GM21528 (cell line): ENCODE measurements around the gene PCDHB6.
"Not testable (repeated sequence)": the region's sequence is repeated elsewhere in the genome, so short reads cannot be mapped to it uniquely, and the experiment has no call there.

Experiments
- ATAC-seq: cut with Tn5 transposase; IDR thresholded peaks from one replicate; pipeline ENCODE4 v1.9.1; 2021; ENCODE audit warnings: mild to moderate bottlenecking, moderate library complexity; ENCODE audit not compliant: unreplicated experiment, low FRiP score

The PCDHB6 gene

DNA sequence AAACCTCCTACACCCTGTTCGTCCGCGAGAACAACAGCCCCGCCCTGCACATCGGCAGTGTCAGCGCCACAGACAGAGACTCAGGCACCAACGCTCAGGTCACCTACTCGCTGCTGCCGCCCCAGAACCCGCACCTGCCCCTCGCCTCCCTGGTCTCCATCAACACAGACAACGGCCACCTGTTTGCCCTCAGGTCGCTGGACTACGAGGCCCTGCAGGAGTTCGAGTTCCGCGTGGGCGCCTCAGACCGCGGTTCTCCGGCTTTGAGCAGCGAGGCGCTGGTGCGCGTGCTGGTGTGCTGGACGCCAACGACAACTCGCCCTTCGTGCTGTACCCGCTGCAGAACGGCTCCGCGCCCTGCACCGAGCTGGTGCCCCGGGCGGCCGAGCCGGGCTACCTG lies 7.5 kb downstream of the PCDHB6 start:
- not testable (repeated sequence) for ATAC-seq

DNA sequence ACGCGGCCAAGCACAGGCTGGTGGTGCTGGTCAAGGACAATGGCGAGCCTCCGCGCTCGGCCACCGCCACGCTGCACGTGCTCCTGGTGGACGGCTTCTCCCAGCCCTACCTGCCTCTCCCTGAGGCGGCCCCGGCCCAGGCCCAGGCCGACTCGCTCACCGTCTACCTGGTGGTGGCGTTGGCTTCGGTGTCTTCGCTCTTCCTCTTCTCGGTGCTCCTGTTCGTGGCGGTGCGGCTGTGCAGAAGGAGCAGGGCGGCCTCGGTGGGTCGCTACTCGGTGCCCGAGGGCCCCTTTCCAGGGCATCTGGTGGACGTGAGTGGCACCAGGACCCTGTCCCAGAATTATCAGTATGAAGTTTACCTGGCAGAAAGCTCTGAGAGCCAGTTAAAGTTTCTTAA lies 8.0 kb downstream of the PCDHB6 start:
- ATAC-seq, result not testable (repeated sequence)

DNA sequence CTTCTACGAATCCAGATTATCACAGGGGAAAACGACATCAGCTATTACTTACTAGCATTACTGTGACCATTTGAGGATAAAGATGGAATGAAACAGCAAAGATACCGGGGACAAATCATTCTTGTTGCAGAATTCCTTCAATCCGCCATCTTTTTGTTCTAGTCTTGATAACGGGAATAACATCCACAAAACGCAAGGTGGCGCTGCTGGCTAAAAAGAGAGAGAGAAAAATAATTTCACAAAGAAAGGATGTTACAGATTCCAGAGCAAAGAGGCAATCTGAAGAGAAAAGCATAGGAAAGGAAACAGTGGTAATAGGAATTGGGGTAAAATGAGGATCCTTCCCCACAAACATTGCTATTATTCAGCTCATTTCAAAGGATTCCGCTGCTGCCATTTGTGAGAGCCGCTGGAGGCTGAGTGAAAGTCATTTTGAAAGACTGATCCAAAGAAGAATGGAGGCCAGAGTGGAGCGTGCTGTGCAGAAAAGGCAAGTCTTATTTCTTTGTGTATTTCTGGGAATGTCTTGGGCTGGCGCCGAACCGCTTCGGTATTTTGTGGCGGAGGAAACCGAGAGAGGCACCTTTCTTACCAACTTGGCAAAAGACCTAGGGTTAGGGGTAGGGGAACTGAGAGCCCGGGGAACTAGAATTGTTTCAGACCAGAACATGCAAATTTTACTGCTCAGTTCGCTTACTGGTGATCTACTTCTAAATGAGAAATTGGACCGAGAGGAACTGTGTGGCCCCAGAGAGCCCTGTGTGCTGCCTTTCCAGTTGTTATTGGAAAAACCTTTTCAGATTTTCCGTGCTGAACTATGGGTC lies 22.7 kb downstream of the PCDHB6 start, which contains the start of gene PCDHB7:
TSS of gene PCDHB7 (plus strand) at position 264 of the 824 bp plus-strand sequence. CDS start at position 456, 192 bp downstream.
- no peak for ATAC-seq

DNA sequence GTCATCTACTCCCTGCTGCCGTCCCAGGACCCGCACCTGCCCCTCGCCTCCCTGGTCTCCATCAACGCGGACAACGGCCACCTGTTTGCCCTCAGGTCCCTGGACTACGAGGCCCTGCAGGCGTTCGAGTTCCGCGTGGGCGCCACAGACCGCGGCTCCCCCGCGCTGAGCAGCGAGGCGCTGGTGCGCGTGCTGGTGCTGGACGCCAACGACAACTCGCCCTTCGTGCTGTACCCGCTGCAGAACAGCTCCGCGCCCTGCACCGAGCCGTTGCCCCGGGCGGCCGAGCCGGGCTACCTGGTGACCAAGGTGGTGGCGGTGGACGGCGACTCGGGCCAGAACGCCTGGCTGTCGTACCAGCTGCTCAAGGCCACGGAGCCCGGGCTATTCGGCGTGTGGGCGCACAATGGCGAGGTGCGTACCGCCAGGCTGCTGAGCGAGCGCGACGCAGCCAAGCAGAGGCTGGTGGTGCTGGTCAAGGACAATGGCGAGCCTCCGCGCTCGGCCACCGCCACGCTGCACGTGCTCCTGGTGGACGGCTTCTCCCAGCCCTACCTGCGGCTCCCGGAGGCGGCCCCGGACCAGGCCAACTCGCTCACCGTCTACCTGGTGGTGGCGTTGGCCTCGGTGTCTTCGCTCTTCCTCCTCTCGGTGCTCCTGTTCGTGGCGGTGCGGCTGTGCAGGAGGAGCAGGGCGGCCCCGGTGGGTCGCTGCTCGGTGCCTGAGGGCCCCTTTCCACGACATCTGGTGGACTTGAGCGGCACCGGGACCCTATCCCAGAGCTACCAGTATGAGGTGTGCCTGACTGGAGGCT lies 24.6 kb downstream of the PCDHB6 start:
- ATAC-seq, result not testable (repeated sequence)

DNA sequence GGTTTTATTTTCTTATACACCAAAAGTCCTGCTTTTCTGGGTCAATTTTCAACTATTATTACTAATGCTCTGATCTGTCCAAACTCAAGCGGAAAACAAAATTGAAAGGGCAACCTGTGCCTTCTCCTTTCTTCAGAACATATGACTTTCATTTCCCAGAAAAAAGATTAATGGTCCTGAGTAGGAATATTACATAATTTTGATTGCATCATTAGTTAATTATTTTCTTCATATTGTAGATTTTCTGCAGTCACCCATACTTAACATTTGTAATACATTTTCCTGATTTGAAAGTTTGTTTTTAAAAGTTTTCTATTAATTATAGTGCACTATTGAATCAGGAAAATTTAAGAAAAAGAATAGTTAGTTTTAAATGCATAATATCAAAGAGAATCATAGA lies 26.1 kb downstream of the PCDHB6 start:
- no peak for ATAC-seq

DNA sequence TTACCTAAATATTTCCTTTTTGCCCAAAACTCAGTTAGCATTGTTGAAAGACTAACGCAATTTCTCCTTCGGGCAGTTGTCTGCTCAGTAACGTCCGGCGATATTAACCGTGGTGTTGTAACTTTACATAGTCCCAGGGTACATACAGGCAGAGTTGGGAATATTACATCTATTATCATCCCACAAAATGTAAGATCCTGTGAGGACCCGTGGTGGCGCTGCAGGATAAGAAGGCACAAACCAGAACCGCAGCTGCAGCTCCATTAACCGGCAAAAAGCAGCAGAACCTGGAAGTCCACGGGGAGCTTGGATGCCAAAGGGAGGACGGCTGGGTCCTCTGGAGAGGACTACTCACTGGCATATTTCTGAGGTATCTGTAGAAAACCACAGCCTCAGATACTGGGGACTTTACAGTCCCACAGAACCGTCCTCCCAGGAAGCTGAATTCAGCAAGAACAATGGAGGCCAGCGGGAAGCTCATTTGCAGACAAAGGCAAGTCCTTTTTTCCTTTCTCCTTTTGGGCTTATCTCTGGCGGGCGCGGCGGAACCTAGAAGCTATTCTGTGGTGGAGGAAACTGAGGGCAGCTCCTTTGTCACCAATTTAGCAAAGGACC lies 27.8 kb downstream of the PCDHB6 start, which contains the start of gene PCDHB8:
TSS of gene PCDHB8 (plus strand) at position 214 of the 615 bp plus-strand sequence. CDS start at position 459, 245 bp downstream.
- not testable (repeated sequence) for ATAC-seq

DNA sequence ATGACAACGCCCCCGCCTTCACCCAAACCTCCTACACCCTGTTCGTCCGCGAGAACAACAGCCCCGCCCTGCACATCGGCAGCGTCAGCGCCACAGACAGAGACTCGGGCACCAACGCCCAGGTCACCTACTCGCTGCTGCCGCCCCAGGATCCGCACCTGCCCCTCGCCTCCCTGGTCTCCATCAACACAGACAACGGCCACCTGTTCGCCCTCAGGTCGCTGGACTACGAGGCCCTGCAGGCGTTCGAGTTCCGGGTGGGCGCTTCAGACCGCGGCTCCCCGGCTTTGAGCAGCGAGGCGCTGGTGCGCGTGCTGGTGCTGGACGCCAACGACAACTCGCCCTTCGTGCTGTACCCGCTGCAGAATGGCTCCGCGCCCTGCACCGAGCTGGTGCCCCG lies 29.5 kb downstream of the PCDHB6 start:
- ATAC-seq, result not testable (repeated sequence)

DNA sequence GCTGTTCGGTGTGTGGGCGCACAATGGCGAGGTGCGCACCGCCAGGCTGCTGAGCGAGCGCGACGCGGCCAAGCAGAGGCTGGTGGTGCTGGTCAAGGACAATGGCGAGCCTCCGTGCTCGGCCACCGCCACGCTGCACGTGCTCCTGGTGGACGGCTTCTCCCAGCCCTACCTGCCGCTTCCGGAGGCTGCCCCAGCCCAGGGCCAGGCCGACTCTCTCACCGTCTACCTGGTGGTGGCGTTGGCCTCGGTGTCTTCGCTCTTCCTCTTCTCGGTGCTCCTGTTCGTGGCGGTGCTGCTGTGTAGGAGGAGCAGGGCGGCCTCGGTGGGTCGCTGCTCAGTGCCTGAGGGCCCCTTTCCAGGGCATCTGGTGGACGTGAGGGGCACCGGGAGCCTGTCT lies 30.0 kb downstream of the PCDHB6 start:
- not testable (repeated sequence) for ATAC-seq

DNA sequence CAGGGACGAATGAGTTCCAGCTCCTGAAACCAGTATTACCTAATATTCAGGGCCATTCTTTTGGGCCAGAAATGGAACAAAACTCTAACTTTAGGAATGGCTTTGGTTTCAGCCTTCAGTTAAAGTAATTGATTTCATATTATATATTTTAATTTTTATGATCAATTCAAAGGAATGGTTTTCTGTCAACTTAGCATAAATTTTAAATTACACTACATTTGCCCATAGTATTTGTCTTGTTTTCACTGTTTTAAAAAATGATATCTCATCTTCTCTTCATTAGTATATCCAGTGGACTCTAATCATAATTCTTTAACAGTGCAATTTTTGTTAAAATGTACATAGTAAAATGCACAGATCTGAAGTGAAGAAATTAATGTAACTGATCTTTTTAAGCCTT lies 30.5 kb downstream of the PCDHB6 start:
- no peak for ATAC-seq

DNA sequence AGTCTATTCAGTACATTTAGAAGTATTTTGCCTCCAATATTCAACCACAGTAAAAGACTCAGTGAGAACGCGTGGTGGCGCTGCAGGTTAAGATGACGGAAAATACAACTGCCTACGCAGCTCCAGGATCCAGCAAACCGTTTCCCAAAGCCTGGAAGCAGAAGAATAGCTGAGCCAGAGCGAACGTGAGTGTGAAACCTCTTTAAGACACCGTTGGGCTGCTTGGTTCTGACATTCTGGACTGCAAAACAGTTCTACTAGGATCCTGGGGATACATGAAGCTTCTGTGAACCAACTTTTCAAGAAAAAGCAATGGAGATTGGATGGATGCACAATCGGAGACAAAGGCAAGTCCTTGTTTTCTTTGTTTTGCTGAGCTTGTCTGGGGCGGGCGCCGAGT lies 32.4 kb downstream of the PCDHB6 start, which contains the start of gene PCDHB16:
TSS of gene PCDHB16 (plus strand) at position 140 of the 400 bp plus-strand sequence. CDS start at position 313, 173 bp downstream.
- no peak for ATAC-seq

DNA sequence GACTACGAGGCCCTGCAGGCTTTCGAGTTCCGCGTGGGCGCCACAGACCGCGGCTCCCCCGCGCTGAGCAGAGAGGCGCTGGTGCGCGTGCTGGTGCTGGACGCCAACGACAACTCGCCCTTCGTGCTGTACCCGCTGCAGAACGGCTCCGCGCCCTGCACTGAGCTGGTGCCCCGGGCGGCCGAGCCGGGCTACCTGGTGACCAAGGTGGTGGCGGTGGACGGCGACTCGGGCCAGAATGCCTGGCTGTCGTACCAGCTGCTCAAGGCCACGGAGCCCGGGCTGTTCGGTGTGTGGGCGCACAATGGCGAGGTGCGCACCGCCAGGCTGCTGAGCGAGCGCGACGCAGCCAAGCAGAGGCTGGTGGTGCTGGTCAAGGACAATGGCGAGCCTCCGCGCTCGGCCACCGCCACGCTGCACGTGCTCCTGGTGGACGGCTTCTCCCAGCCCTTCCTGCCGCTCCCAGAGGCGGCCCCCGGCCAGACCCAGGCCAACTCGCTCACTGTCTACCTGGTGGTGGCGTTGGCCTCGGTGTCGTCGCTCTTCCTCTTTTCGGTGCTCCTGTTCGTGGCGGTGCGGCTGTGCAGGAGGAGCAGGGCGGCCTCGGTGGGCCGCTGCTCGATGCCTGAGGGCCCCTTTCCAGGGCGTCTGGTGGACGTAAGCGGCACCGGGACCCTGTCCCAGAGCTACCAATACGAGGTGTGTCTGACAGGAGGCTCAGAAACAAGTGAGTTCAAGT lies 34.4 kb downstream of the PCDHB6 start:
- ATAC-seq, result not testable (repeated sequence)

DNA sequence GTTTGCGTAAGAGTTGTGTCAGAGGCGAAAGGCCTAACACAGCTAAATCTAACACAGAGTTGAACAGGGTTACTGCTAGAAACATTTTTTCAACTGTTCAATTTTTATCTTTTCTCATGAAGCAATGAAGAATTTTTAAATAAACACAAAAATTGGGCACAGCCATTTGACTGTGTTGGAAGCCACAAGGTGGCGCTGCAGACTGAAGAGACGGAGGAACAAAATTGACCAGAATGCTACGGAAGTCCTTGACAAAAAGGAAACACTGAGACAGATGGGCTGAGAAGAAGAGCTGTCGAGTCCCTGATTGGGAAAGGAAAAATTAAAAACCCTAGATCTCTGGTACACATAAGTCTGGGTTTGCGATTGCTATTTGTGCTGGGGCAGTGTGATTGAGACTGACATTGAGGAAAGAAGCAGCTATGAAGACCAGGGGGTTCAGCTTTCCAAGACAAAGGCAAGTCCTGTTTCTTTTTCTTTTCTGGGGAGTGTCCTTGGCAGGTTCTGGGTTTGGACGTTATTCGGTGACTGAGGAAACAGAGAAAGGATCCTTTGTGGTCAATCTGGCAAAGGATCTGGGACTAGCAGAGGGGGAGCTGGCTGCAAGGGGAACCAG lies 37.1 kb downstream of the PCDHB6 start, which contains the start of gene PCDHB9:
TSS of gene PCDHB9 (plus strand) at position 265 of the 616 bp plus-strand sequence. CDS start at position 423, 158 bp downstream.
- no peak for ATAC-seq

DNA sequence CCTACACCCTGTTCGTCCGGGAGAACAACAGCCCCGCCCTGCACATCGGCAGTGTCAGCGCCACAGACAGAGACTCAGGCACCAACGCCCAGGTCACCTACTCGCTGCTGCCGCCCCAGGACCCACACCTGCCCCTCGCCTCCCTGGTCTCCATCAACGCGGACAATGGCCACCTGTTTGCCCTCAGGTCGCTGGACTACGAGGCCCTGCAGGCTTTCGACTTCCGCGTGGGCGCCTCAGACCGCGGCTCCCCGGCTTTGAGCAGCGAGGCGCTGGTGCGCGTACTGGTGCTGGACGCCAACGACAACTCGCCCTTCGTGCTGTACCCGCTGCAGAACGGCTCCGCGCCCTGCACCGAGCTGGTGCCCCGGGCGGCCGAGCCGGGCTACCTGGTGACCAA lies 38.8 kb downstream of the PCDHB6 start:
- ATAC-seq, result not testable (repeated sequence)

DNA sequence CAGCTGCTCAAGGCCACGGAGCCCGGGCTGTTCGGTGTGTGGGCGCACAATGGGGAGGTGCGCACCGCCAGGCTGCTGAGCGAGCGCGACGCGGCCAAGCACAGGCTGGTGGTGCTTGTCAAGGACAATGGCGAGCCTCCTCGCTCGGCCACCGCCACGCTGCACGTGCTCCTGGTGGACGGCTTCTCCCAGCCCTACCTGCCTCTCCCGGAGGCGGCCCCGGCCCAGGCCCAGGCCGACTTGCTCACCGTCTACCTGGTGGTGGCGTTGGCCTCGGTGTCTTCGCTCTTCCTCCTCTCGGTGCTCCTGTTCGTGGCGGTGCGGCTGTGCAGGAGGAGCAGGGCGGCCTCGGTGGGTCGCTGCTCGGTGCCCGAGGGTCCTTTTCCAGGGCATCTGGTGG lies 39.3 kb downstream of the PCDHB6 start:
- ATAC-seq, result not testable (repeated sequence)

DNA sequence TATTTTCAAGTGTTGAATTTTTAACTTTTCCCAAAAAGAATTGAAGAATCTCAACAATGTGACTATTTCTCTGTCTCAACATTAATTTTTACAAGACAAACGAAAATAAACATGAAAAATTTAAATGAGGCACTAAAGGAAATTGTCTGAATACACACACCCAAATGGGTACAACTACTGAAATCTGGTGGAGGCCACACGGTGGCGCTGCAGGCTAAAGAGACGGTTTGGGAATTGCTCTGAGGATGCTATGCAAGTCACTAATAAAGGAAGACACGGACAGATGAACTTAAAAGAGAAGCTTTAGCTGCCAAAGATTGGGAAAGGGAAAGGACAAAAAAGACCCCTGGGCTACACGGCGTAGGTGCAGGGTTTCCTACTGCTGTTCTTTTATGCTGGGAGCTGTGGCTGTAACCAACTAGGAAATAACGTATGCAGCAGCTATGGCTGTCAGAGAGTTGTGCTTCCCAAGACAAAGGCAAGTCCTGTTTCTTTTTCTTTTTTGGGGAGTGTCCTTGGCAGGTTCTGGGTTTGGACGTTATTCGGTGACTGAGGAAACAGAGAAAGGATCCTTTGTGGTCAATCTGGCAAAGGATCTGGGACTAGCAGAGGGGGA lies 42.4 kb downstream of the PCDHB6 start, which contains the start of gene PCDHB10:
TSS of gene PCDHB10 (plus strand) at position 244 of the 616 bp plus-strand sequence. CDS start at position 444, 200 bp downstream.
- ATAC-seq, result no peak

DNA sequence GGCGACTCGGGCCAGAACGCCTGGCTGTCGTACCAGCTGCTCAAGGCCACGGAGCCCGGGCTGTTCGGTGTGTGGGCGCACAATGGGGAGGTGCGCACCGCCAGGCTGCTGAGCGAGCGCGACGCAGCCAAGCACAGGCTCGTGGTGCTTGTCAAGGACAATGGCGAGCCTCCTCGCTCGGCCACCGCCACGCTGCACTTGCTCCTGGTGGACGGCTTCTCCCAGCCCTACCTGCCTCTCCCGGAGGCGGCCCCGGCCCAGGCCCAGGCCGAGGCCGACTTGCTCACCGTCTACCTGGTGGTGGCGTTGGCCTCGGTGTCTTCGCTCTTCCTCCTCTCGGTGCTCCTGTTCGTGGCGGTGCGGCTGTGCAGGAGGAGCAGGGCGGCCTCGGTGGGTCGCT lies 44.5 kb downstream of the PCDHB6 start:
- ATAC-seq, result not testable (repeated sequence)

DNA sequence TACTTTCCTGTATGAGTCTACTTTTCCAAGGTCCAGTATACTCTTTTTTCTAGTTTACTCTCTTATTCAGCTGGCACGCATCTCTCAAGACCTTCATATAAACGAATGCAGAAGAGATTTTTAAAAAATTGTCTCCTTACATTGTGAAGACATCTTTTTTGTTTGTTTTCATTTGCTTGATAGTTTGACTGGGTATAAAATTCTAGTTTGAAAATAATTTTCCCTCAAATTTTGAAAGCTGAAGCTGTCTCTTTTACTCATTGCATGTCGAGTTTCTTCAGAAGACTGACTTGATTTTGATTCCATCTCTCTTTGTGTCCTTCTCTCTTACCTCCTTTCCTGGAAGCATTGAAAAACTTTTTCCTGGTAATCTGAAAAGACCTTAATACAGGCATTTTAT lies 46.5 kb downstream of the PCDHB6 start:
- ATAC-seq, result no peak

DNA sequence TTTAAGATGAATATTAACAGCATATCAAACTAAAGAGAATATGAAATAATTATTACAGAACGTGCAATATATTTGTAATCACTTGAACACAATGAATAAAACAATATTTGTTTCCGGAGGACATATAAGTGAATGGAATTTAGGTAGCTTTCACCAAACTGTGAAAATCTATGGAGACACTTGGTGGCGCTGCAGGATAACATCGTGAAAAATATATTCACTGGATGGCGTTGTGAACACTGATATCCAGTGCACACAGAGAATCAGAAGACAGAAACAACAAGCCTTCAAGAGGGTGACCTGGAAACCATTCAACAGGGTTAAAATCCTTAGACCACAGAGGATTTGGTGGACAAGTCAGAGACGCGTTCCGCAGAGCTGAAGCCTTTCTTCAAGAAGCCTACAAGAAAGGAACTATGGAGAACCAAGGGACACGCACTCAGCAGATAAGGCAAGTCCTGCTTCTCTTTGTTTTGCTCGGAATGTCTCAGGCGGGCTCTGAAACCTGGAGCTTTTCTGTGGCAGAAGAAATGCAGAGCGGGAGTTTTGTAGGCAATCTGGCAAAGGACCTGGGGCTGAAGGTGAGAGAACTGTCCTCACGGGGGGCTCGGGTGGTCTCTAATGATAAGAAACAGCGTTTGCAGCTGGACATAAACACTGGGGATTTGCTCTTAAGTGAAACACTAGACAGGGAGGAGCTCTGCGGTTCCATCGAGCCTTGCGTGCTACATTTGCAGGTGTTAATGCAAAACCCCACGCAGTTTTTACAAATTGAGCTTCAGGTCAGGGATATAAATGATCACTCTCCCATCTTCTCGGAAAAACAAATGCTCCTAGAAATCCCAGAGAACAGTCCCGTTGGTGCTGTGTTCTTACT lies 49.7 kb downstream of the PCDHB6 start, which contains the start of gene PCDHB11:
TSS of gene PCDHB11 (plus strand) at position 269 of the 877 bp plus-strand sequence. CDS start at position 417, 148 bp downstream.
- no peak for ATAC-seq
